Activated naive CD8-positive, alpha-beta T cell (primary cell): ENCODE measurements around the gene HSPA1B.
A peak's percentile ranks its signal among the peaks of the same experiment; 100 is the strongest.
"Not testable (repeated sequence)": the region's sequence is repeated elsewhere in the genome, so short reads cannot be mapped to it uniquely, and the experiment has no call there.

Source experiments
- H3K27ac Mint-ChIP-seq: one replicate; pipeline ENCODE4 v1.8.0; 2021; ENCODE audit warnings: mixed read lengths
- H3K27me3 Mint-ChIP-seq: one replicate; pipeline ENCODE4 v1.8.0; 2021; ENCODE audit warnings: mixed read lengths
- H3K36me3 Mint-ChIP-seq: one replicate; pipeline ENCODE4 v1.8.0; 2021; ENCODE audit warnings: mixed read lengths
- H3K4me1 Mint-ChIP-seq: one replicate; pipeline ENCODE4 v1.8.0; 2021; ENCODE audit warnings: low read depth, mixed read lengths
- H3K4me3 Mint-ChIP-seq: one replicate; pipeline ENCODE4 v1.8.0; 2021; ENCODE audit warnings: mild to moderate bottlenecking, mixed read lengths
- H3K9me3 Mint-ChIP-seq: one replicate; pipeline ENCODE4 v1.8.0; 2021; ENCODE audit warnings: low read depth, mixed read lengths

The HSPA1B gene

DNA sequence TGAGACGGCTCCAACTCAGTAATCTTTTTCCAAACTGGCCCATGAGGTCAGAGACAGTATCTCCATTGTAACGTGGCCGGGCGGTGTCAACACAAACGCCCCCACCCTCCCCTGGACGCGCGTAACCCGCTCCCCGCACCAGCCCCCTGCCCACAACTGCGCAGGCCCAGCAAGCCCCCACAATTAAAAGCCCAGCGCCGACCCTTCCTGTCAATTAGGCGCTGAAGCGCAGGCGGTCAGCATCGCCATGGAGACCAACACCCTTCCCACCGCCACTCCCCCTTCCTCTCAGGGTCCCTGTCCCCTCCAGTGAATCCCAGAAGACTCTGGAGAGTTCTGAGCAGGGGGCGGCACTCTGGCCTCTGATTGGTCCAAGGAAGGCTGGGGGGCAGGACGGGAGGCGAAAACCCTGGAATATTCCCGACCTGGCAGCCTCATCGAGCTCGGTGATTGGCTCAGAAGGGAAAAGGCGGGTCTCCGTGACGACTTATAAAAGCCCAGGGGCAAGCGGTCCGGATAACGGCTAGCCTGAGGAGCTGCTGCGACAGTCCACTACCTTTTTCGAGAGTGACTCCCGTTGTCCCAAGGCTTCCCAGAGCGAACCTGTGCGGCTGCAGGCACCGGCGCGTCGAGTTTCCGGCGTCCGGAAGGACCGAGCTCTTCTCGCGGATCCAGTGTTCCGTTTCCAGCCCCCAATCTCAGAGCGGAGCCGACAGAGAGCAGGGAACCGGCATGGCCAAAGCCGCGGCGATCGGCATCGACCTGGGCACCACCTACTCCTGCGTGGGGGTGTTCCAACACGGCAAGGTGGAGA lies 12.3 kb upstream of the HSPA1B start, which contains the start of the genes HSPA1A and HSPA1L:
Gene HSPA1A, plus strand, starts transcription at position 519 of the 814 bp plus-strand sequence. Its CDS starts 214 bp downstream, at position 733.
Gene HSPA1L, minus strand, starts transcription at position 259 of the 814 bp plus-strand sequence. CDS start 3,311 bp downstream, outside the sequence.
- H3K27ac Mint-ChIP-seq, result peak within 1 kb of the TSS; percentile 89
- H3K4me1 Mint-ChIP-seq, result peaks cover 38% of the 10 kb centered on the region

DNA sequence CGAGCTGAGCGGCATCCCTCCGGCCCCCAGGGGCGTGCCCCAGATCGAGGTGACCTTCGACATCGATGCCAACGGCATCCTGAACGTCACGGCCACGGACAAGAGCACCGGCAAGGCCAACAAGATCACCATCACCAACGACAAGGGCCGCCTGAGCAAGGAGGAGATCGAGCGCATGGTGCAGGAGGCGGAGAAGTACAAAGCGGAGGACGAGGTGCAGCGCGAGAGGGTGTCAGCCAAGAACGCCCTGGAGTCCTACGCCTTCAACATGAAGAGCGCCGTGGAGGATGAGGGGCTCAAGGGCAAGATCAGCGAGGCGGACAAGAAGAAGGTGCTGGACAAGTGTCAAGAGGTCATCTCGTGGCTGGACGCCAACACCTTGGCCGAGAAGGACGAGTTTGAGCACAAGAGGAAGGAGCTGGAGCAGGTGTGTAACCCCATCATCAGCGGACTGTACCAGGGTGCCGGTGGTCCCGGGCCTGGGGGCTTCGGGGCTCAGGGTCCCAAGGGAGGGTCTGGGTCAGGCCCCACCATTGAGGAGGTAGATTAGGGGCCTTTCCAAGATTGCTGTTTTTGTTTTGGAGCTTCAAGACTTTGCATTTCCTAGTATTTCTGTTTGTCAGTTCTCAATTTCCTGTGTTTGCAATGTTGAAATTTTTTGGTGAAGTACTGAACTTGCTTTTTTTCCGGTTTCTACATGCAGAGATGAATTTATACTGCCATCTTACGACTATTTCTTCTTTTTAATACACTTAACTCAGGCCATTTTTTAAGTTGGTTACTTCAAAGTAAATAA lies 10.2 kb upstream of the HSPA1B start:
- H3K27me3 Mint-ChIP-seq, H3K36me3 Mint-ChIP-seq, H3K9me3 Mint-ChIP-seq: not testable (repeated sequence)
- Mint-ChIP-seq H3K4me1 (peaks cover 51% of the 10 kb centered on the region), H3K4me3 (peak overlapping the region; percentile 79), H3K27ac (peak overlapping the region; percentile 88)

More for the DNA sequence above, 12.3 kb upstream of the HSPA1B start, which contains the start of the genes HSPA1A and HSPA1L:
- Mint-ChIP-seq H3K27me3 (no peaks in the 10 kb centered on the region), H3K36me3 (peaks cover 2% of the 10 kb centered on the region), H3K4me3 (peak within 1 kb of the TSS; percentile 91), H3K9me3 (no peaks in the 10 kb centered on the region)

DNA sequence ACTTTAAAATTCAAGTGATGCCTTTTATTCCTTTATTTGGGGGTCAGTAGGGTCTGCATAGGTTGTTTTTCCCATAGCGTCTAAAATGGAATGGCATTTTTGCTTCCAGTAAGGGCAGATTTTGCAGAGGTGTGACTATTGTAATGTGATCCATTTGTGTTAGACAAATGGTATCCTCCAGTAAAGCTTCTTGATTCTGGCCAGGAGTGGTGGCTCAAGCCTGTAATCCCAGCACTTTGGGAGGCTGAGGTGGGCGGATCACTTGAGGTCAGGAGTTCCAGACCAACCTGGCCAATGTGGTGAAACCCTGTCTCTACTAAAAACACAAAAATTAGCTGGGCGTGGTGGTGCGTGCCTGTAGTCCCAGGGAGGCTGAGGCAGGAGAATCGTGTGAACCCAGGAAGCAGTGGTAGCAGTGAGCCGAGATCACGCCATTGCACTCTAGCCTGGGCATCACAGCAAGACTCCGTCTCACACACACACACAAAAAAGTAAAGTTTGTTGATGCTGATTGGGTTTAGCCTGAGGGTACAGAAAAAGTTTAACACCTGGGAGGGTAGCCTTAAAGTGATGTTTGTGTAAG lies 9.5 kb upstream of the HSPA1B start:
- peak overlapping the region; percentile 88 for H3K27ac Mint-ChIP-seq
- not testable (repeated sequence) for H3K27me3 Mint-ChIP-seq, H3K36me3 Mint-ChIP-seq, H3K9me3 Mint-ChIP-seq
- peaks cover 52% of the 10 kb centered on the region for H3K4me1 Mint-ChIP-seq
- H3K4me3 Mint-ChIP-seq, result peak overlapping the region; percentile 79

DNA sequence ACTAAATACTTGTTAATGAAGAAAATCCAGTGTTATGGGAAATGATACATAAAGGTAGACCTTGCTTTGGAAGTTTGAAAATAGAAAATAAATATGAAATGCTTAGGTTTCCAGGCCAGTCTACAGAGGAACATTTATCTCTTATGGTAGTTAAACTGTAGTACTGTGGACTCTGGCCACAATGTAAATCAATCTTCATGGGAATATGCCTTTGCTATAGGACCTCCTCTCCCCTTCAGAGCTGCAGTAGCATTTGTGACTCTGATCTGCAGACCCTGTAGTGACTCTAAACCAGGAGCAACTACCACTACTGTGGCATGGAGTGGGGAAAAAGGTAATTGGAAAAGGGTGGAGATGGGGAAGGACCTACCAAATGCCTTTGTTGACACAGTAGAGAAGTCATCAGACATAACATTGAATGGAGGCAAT lies 7.7 kb upstream of the HSPA1B start:
- no peaks in the 10 kb centered on the region for H3K36me3 Mint-ChIP-seq
- H3K27ac Mint-ChIP-seq, result peak overlapping the region; percentile 69
- no peaks in the 10 kb centered on the region for H3K9me3 Mint-ChIP-seq
- H3K4me1 Mint-ChIP-seq, result peaks cover 43% of the 10 kb centered on the region
- peak overlapping the region; percentile 52 for H3K4me3 Mint-ChIP-seq
- H3K27me3 Mint-ChIP-seq, result no peaks in the 10 kb centered on the region

DNA sequence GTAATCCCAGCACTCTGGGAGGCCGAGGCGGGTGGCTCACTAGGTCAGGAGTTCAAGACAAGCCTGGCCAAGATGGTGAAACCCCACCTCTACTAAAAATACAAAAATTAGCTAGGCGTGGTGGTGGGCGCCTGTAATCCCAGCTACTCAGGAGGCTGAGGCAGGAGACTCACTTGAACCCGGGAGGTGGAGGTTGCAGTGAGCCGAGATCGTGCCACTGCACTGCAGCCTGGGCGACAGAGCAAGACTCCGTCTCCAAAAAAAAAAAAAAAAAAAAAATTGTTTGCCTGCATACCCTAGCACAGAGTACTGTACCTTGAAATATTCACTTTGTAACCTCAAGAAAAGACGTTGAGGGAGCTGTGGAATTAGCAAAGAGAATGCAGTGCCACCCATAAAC lies 7.1 kb upstream of the HSPA1B start:
- not testable (repeated sequence) for H3K27ac Mint-ChIP-seq, H3K36me3 Mint-ChIP-seq, H3K27me3 Mint-ChIP-seq, H3K9me3 Mint-ChIP-seq
- peaks cover 45% of the 10 kb centered on the region for H3K4me1 Mint-ChIP-seq
- H3K4me3 Mint-ChIP-seq, result peak overlapping the region; percentile 95

DNA sequence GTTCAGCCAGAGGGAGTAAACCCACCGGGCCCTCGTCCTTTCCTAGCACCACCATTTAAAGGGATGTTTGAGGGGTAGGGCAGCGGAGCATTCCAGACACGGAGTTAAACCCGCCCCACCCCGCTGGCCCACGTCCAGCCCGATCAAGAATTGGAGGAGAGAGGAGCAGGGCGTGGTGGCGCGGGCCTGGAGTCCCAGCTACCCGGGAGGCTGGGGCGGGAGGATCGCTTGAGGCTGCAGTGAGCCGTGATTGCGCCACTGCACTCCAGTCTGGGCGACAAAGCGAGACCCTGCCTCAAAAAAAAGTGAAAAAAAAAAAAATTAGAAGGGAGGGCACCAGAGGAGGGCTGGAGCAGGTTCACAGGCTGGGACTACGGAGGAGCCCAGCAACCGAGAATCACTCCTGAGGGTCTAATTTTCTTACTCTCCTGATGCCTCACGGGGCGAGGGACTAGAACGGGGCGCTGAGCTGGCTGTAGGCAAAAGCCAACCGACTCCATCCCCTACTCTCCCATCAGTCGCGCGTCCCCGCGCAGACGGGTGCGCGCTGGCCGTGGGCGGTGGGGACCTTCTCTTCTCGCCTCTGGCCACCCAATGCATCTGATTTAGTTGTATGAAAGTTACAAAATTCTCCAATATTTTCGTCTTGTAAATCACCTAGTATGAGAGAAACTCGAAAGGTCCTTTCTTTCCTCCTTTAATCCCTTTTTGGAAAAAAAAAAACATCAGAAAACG lies 6.1 kb upstream of the HSPA1B start:
- H3K4me1 Mint-ChIP-seq, result peaks cover 49% of the 10 kb centered on the region
- peak overlapping the region; percentile 97 for H3K27ac Mint-ChIP-seq
- peak overlapping the region; percentile 95 for H3K4me3 Mint-ChIP-seq
- H3K36me3 Mint-ChIP-seq, result no peaks in the 10 kb centered on the region
- H3K27me3 Mint-ChIP-seq, result no peaks in the 10 kb centered on the region
- no peaks in the 10 kb centered on the region for H3K9me3 Mint-ChIP-seq

DNA sequence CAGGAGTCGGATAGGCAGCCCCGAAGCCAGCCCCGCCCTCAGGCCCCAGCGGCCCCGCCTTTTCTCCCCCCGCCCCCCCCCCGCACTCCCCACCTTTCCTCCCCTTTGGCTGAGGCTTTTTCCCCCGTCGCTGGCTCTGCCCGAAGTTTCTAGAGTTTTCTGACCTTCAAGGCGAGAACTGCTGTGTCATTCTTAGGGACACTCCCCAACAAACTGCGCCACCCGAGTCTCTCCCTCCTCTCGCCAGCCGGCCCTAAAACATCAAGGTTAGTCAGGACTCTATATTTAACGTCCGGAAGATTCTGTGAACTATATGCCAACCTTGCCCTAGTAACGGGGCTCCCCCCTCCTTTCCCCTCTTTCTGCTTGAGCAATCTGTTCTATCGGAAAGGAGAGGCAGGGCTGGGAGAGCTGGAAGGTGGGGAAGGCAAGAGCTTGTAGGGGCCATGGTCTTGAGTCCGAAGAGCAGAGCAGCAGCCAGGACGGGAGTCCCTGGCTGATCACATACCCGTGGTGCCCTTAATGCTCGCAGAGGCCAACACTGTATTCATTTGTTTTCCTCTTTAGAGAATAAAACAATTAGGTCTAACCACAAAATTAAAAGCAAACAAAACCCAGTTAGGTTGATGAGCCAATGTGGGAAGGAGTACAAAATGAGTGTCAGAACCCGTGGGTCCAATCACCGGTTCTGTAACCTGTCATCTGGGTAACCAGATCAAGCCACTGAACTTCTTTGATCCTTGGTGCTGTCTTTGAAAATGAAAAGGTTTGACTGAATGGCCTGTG lies 5.3 kb upstream of the HSPA1B start:
- H3K4me1 Mint-ChIP-seq, result peaks cover 57% of the 10 kb centered on the region
- no peaks in the 10 kb centered on the region for H3K9me3 Mint-ChIP-seq
- H3K27me3 Mint-ChIP-seq, result no peaks in the 10 kb centered on the region
- H3K27ac Mint-ChIP-seq, result peak overlapping the region; percentile 97
- H3K4me3 Mint-ChIP-seq, result peak overlapping the region; percentile 95
- H3K36me3 Mint-ChIP-seq, result no peaks in the 10 kb centered on the region

DNA sequence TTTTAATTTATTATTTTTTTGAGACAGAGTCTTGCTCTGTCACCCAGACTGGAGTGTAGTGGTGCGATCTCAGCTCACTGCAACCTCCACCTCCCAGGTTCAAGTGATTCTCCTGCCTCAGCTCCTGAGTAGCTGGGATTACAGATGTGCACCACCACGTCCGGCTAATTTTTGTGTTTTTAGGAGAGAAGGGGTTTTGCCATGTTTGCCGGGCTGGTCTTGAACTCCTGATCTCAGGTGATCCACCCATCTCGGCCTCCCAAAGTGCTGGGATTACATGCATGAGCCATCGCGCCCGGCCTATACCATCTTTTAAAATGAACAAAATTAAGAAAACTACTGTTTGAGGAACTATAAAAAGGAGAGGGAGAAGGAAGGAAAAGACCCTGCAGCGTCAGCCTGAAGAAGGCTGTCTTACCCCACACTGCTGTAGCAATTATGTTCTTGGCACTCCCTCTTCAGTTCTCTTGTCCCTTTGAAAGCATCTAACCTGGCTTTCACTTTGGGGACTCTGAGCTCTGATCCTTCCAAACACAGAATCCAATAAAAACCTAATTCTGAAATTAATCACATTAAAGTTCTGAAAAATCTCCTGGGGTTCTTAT lies 3.8 kb upstream of the HSPA1B start:
- H3K36me3 Mint-ChIP-seq, H3K4me3 Mint-ChIP-seq, H3K27ac Mint-ChIP-seq, H3K9me3 Mint-ChIP-seq, H3K27me3 Mint-ChIP-seq: not testable (repeated sequence)
- peaks cover 46% of the 10 kb centered on the region for H3K4me1 Mint-ChIP-seq

DNA sequence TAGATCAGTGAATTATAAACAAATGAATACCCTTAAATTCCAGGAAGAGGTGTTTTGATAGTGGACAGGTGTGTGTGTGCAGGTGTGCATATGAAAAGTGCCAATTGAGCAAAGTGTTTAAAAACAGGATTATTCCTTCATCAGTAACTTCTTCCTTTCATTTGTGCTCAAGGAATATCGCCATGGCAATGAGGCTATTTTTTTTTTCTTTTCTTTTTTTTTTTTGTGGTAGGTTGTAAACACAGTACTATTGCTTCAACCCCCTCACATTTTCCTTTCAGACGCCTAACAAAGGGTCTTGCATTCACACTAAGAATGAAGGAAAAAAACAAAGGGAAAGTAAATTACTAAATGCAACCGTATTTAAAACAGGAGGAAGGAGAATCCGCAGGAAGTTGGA lies 2.0 kb upstream of the HSPA1B start:
- Mint-ChIP-seq H3K36me3 (no peaks in the 10 kb centered on the region), H3K4me1 (peaks cover 46% of the 10 kb centered on the region), H3K27me3 (no peaks in the 10 kb centered on the region), H3K27ac (peak overlapping the region; percentile 66), H3K9me3 (no peaks in the 10 kb centered on the region), H3K4me3 (peak overlapping the region; percentile 94)

DNA sequence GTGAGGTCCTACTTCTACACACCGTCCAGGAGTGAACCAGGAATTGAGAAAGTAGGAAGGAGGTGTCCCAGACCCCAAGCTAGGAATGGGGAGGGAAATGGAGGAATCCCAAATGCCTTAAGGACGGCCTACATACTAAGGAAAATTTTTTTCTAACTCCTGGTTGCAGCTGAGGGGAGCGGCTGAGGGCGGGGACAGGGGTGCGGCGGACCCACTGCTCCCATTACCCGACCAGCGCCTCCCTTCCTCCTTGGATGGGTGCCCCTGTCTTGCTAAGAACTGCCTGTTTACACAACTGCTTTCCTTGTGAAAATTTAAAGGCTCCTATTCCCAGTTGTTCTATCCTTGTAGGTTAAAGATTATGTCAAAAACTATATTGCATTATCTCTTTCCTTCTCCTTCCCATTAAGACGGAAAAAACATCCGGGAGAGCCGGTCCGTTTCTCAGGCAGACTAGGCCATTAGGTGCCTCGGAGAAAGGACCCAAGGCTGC lies 699 bp upstream of the HSPA1B start:
- H3K4me1 Mint-ChIP-seq, result peaks cover 40% of the 10 kb centered on the region
- H3K9me3 Mint-ChIP-seq, result no peaks in the 10 kb centered on the region
- no peaks in the 10 kb centered on the region for H3K27me3 Mint-ChIP-seq
- no peaks in the 10 kb centered on the region for H3K36me3 Mint-ChIP-seq
- peak overlapping the region; percentile 98 for H3K27ac Mint-ChIP-seq
- peak overlapping the region; percentile 94 for H3K4me3 Mint-ChIP-seq

DNA sequence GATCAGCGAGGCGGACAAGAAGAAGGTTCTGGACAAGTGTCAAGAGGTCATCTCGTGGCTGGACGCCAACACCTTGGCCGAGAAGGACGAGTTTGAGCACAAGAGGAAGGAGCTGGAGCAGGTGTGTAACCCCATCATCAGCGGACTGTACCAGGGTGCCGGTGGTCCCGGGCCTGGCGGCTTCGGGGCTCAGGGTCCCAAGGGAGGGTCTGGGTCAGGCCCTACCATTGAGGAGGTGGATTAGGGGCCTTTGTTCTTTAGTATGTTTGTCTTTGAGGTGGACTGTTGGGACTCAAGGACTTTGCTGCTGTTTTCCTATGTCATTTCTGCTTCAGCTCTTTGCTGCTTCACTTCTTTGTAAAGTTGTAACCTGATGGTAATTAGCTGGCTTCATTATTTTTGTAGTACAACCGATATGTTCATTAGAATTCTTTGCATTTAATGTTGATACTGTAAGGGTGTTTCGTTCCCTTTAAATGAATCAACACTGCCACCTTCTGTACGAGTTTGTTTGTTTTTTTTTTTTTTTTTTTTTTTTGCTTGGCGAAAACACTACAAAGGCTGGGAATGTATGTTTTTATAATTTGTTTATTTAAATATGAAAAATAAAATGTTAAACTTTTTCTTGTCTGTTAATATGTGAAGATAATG lies 2.2 kb downstream of the HSPA1B start:
- Mint-ChIP-seq H3K36me3 (no peaks in the 10 kb centered on the region), H3K27me3 (no peaks in the 10 kb centered on the region), H3K4me1 (peaks cover 29% of the 10 kb centered on the region), H3K27ac (peak overlapping the region; percentile 67), H3K9me3 (no peaks in the 10 kb centered on the region), H3K4me3 (peak overlapping the region; percentile 96)

DNA sequence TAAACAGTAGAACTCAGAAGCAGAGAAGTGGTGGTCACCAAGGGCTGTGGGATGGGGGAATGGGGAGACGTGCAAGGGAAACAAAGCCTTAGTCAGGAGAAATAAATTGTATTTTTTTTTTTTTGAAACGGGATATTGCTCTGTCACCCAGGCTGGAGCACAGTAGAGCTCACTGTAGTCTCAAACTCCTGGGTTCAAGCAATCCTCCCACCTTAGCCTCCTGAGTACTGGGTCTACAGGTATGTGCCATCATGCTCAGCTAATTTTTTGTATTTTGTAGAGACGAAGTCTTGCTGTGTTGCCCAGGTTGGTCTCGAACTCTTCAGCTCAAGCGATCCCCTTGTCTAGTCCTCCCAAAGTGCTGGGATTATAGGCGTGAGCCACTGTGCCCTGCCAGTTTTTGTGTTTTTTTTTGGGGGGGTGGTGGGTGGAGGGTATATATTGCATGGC lies 3.4 kb downstream of the HSPA1B start:
- Mint-ChIP-seq H3K9me3 (no peaks in the 10 kb centered on the region), H3K4me3 (peak overlapping the region; percentile 96), H3K27ac (peak overlapping the region; percentile 73), H3K27me3 (no peaks in the 10 kb centered on the region), H3K36me3 (peaks cover 5% of the 10 kb centered on the region), H3K4me1 (peaks cover 22% of the 10 kb centered on the region)
